Stimulated activated CD8-positive, alpha-beta memory T cell treated with anti-CD3 and anti-CD28 coated beads, Interleukin-15, amount 100 ng/mL, for 24 hours (primary cell): ENCODE measurements around the gene LMX1A.

ENCODE experiments used
- DNase-seq: peaks from one replicate; pipeline ENCODE4 v3.0.0-alpha.2; 2020; ENCODE audit warnings: low read depth

Gene LMX1A

GRCh38 chr1:165325460-165326203 lies 30.9 kb downstream of the LMX1A start:
- no peak for DNase-seq

GRCh38 chr1:165324050-165324449 lies 32.5 kb downstream of the LMX1A start:
- no peak for DNase-seq

GRCh38 chr1:165317612-165318011 lies 38.9 kb downstream of the LMX1A start:
- DNase-seq = no peak

GRCh38 chr1:165316153-165316772 lies 40.3 kb downstream of the LMX1A start:
- DNase-seq = no peak

GRCh38 chr1:165315481-165315880 lies 41.0 kb downstream of the LMX1A start:
- DNase-seq = no peak

- DNase-seq = no peak
Observed at GRCh38 chr1:165313903-165314302, 42.6 kb downstream of the LMX1A start.

- DNase-seq = no peak
Observed at GRCh38 chr1:165312591-165312990, 43.9 kb downstream of the LMX1A start.

- no peak for DNase-seq
Observed at GRCh38 chr1:165306543-165307434, 49.7 kb downstream of the LMX1A start.

GRCh38 chr1:165303386-165303785 lies 53.1 kb downstream of the LMX1A start:
- DNase-seq = no peak

GRCh38 chr1:165300400-165300903 lies 56.1 kb downstream of the LMX1A start:
- DNase-seq = no peak

- no peak for DNase-seq
Observed at GRCh38 chr1:165298203-165298820, 58.2 kb downstream of the LMX1A start.

GRCh38 chr1:165296205-165296604 lies 60.3 kb downstream of the LMX1A start:
- no peak for DNase-seq

- no peak for DNase-seq
Observed at GRCh38 chr1:165290148-165290547, 66.4 kb downstream of the LMX1A start.

GRCh38 chr1:165289556-165289955 lies 67.0 kb downstream of the LMX1A start:
- no peak for DNase-seq

GRCh38 chr1:165288350-165289120 lies 68.0 kb downstream of the LMX1A start:
- no peak for DNase-seq

- DNase-seq = no peak
Observed at GRCh38 chr1:165287781-165288180, 68.7 kb downstream of the LMX1A start.

GRCh38 chr1:165287329-165287728 lies 69.2 kb downstream of the LMX1A start:
- DNase-seq = no peak

GRCh38 chr1:165284454-165284853 lies 72.1 kb downstream of the LMX1A start:
- no peak for DNase-seq

- no peak for DNase-seq
Observed at GRCh38 chr1:165281207-165281901, 75.2 kb downstream of the LMX1A start.

GRCh38 chr1:165279882-165280281 lies 76.6 kb downstream of the LMX1A start:
- DNase-seq = no peak

- DNase-seq = no peak
Observed at GRCh38 chr1:165276314-165276713, 80.2 kb downstream of the LMX1A start.
